Upper lobe of left lung (tissue), 6 donors: ENCODE data around the gene MSRB1. TPM values are rescaled to one million over a fixed set of nuclear protein-coding genes. Genes with fewer than 3 reads are reported as not detected.
A peak's percentile ranks its signal among the peaks of the same experiment; 100 is the strongest.

Experiments used
- ATAC-seq, 2 donors: fragments of 200-7000 bp; cut with Tn5 transposase; one replicate each; pipeline ENCODE4 v1.9.1; 2022; ENCODE audit warnings: mild to moderate bottlenecking in 2 of 2, moderate library complexity in 2 of 2; ENCODE audit not compliant: low FRiP score in 2 of 2
- DNase-seq, 2 donors: peaks; one replicate each; pipeline ENCODE4 v3.0.0-alpha.2; 2019 to 2020
- H3K27ac ChIP-seq, 4 donors: fragments of 200-600 bp; sonication (generic); one replicate each; pipeline ENCODE4 v1.5.1; 2016 to 2019
- H3K27me3 ChIP-seq, 4 donors: fragments of 200-600 bp; sonication (generic); one replicate each; pipeline ENCODE4 v1.5.1; 2017 to 2019
- H3K36me3 ChIP-seq, 4 donors: fragments of 200-600 bp; sonication (generic); one replicate each; pipeline ENCODE4 v1.5.1; 2016 to 2019
- H3K4me1 ChIP-seq, 4 donors: fragments of 200-600 bp; sonication (generic); one replicate each; pipeline ENCODE4 v1.5.1; 2018 to 2019
- H3K4me3 ChIP-seq, 4 donors: fragments of 200-600 bp; sonication (generic); one replicate each; pipeline ENCODE4 v1.5.1; 2017 to 2019; ENCODE audit warnings: mild to moderate bottlenecking in 2 of 4, moderate library complexity in 1 of 4
- H3K9me3 ChIP-seq, 4 donors: fragments of 200-600 bp; sonication (generic); one replicate each; pipeline ENCODE4 v1.5.1; 2018 to 2019
- CTCF ChIP-seq, 6 experiments: fragments of 450-650 bp in 4 of 6; fragments of 200-600 bp in 2 of 6; sonication (generic) in 2 of 6; IDR thresholded peaks; one replicate each; pipeline ENCODE4 v1.5.1; 2016 to 2019; ENCODE audit warnings: antibody characterized with exemption in 6 of 6
- EP300 ChIP-seq, 4 donors: sonication (generic); formaldehyde crosslinking; IDR thresholded peaks; one replicate each; pipeline ENCODE4 v1.5.1; 2017; ENCODE audit warnings: antibody characterized with exemption in 4 of 4, control low read depth in 2 of 4
- POLR2A ChIP-seq, 4 donors: fragments of 450-650 bp; IDR thresholded peaks; one replicate each; pipeline ENCODE4 v1.5.1; 2016 to 2017; ENCODE audit warnings: antibody characterized with exemption in 4 of 4, mild to moderate bottlenecking in 2 of 4
- POLR2AphosphoS5 ChIP-seq, 2 donors: sonication (generic); formaldehyde crosslinking; IDR thresholded peaks; one replicate each; pipeline ENCODE4 v1.5.1; 2017; ENCODE audit warnings: antibody characterized with exemption in 2 of 2
- WGBS, 2 donors: methylation state at CpG; one replicate each; pipeline ENCODE4 v1.1.5; 2017 to 2018; 5-methylcytosine and 5-hydroxymethylcytosine counted together
- total RNA-seq, 6 donors: library from RNA; depleted of rRNA in 4 of 6; stranded (reverse); fragments of >200 nt in 4 of 6; gene quantifications; one replicate each; pipeline versions ENCODE4 v1.1.0 to v1.2.1, GENCODE V29; 2016 to 2021
- donor health status: DM: no; HTN: no; CAD: no; lungs with moderate emphysema.
- donor health status: DM: no; HTN: yes; CAD: no; lungs with severe emphysema.

MSRB1 gene
- total RNA-seq = 10 to 100 TPM; 18.2 to 45.3 (median 31.9) TPM

GRCh38 chr16:1942810-1943726, at the start of gene MSRB1:
Gene MSRB1 (minus strand): TSS chr16:1943199. CDS start chr16:1943156, 43 bp downstream.
- ATAC-seq = peak; percentile 98
- 2 to 4% methylated on average over 45 to 49 of the region's 77 CpGs for WGBS, 2 donors
- peak in 2 of 6 experiments; percentile 12 to 16 for TF ChIP-seq CTCF (IDR thresholded peaks at IDR 0.05)
- peak; percentile 84 to 95 for TF ChIP-seq POLR2AphosphoS5 (IDR thresholded peaks at IDR 0.05)
- TF ChIP-seq EP300 (IDR thresholded peaks at IDR 0.05) = no peak
- TF ChIP-seq POLR2A (IDR thresholded peaks at IDR 0.05) = peak; percentile 43 to 95 (median 68)
- peak; percentile 98 to 100 for DNase-seq
- H3K9me3 ChIP-seq = no peaks in the 10 kb centered on the region
- H3K36me3 ChIP-seq = peaks cover 3 to 31% (median 29%) of the 10 kb centered on the region in 4 donors
- peaks cover 13 to 23% (median 16%) of the 10 kb centered on the region in 4 donors for H3K4me1 ChIP-seq
- H3K4me3 ChIP-seq = peak within 1 kb of the TSS; percentile 77 to 96 (median 91)
- peak within 1 kb of the TSS; percentile 80 to 96 (median 88) for H3K27ac ChIP-seq
- H3K27me3 ChIP-seq = no peaks in the 10 kb centered on the region

- ATAC-seq (peak; percentile 87 to 92), DNase-seq (peak; percentile 94 to 99)
- H3K4me3 ChIP-seq = peak overlapping the region in 3 of 4 donors; percentile 35 to 51 (median 46)
- H3K9me3 ChIP-seq = peaks cover 0 to 8% (median 2%) of the 10 kb centered on the region in 4 donors
- peak overlapping the region in 3 of 4 donors; percentile 34 to 58 (median 52) for H3K27ac ChIP-seq
- TF ChIP-seq CTCF (IDR thresholded peaks at IDR 0.05) (no peak), POLR2A (IDR thresholded peaks at IDR 0.05) (peak in 1 of 4 donors; percentile 58), EP300 (IDR thresholded peaks at IDR 0.05) (no peak), POLR2AphosphoS5 (IDR thresholded peaks at IDR 0.05) (peak in 1 of 2 donors; percentile 51)
- H3K4me1 ChIP-seq = peaks cover 26 to 42% (median 29%) of the 10 kb centered on the region in 4 donors
- whole genome bisulfite sequencing, 2 donors = 7 to 9% methylated on average over 12 to 35 of the region's 96 CpGs
- peaks cover 0 to 6% (median 4%) of the 10 kb centered on the region in 4 donors for H3K36me3 ChIP-seq
- peaks cover 0 to 30% (median 21%) of the 10 kb centered on the region in 4 donors for H3K27me3 ChIP-seq
Observed at GRCh38 chr16:1991948-1992703, 49.1 kb upstream of the MSRB1 start.

- H3K36me3 ChIP-seq = peaks cover 0 to 7% (median 4%) of the 10 kb centered on the region in 4 donors
- ATAC-seq (no peak), DNase-seq (no peak)
- peak overlapping the region in 3 of 4 donors; percentile 34 to 58 (median 52) for H3K27ac ChIP-seq
- H3K27me3 ChIP-seq = peaks cover 0 to 30% (median 21%) of the 10 kb centered on the region in 4 donors
- 20 to 21% methylated on average over 13 to 22 of the region's 22 CpGs for WGBS, 2 donors
- peaks cover 26 to 42% (median 29%) of the 10 kb centered on the region in 4 donors for H3K4me1 ChIP-seq
- TF ChIP-seq EP300 (IDR thresholded peaks at IDR 0.05) (no peak), POLR2AphosphoS5 (IDR thresholded peaks at IDR 0.05) (no peak), POLR2A (IDR thresholded peaks at IDR 0.05) (no peak), CTCF (IDR thresholded peaks at IDR 0.05) (no peak)
- peaks cover 0 to 8% (median 2%) of the 10 kb centered on the region in 4 donors for H3K9me3 ChIP-seq
- peak overlapping the region in 3 of 4 donors; percentile 35 to 51 (median 46) for H3K4me3 ChIP-seq
Observed at GRCh38 chr16:1991588-1991947, 48.6 kb upstream of the MSRB1 start.

GRCh38 chr16:1991135-1991551, 48.1 kb upstream of the MSRB1 start:
- Histone ChIP-seq H3K4me1 (peaks cover 26 to 42% (median 29%) of the 10 kb centered on the region in 4 donors), H3K27ac (peak overlapping the region in 1 of 4 donors; percentile 52), H3K9me3 (peaks cover 0 to 8% (median 2%) of the 10 kb centered on the region in 4 donors), H3K36me3 (peaks cover 0 to 11% (median 8%) of the 10 kb centered on the region in 4 donors), H3K4me3 (peak overlapping the region in 2 of 4 donors; percentile 46 to 51), H3K27me3 (peaks cover 0 to 30% (median 21%) of the 10 kb centered on the region in 4 donors)
- no peak for TF ChIP-seq POLR2AphosphoS5 (IDR thresholded peaks at IDR 0.05)
- peak; percentile 38 to 75 for DNase-seq
- 4 to 10% methylated on average over 4 to 14 of the region's 18 CpGs for WGBS, 2 donors
- ATAC-seq = no peak
